Stomach (tissue), 9 donors: ENCODE results near the gene SUSD4. TPM values are rescaled to one million over a fixed set of nuclear protein-coding genes. Genes with fewer than 3 reads are reported as not detected.

Experiments used
- DNase-seq, 2 donors: peaks; one replicate each; pipeline versions ENCODE4 v3.0.0 to v3.0.0-alpha.2; 2013 to 2019
- H3K27ac ChIP-seq, 5 donors: fragments of 200-600 bp in 4 of 5; sonication (generic) in 4 of 5; one replicate each; pipeline ENCODE4 v1.5.1; 2013 to 2019; ENCODE audit warnings: mild to moderate bottlenecking in 1 of 5, moderate library complexity in 1 of 5
- H3K27me3 ChIP-seq, 3 donors: fragments of 200-600 bp; sonication (generic); one replicate each; pipeline ENCODE4 v1.5.1; 2017 to 2019; ENCODE audit warnings: mixed run types in 1 of 3
- H3K36me3 ChIP-seq, 4 donors: fragments of 200-600 bp; sonication (generic); 1 replicate in 3 of 4; 2 replicates in 1 of 4; pipeline ENCODE4 v1.5.1; 2016 to 2019
- H3K4me1 ChIP-seq, 4 donors: fragments of 200-600 bp; sonication (generic); one replicate each; pipeline ENCODE4 v1.5.1; 2016 to 2019
- H3K4me3 ChIP-seq, 4 donors: fragments of 200-600 bp; sonication (generic) in 3 of 4; one replicate each; pipeline ENCODE4 v1.5.1; 2016 to 2019; ENCODE audit warnings: mild to moderate bottlenecking in 1 of 4
- H3K9me3 ChIP-seq, 4 donors: fragments of 200-600 bp; sonication (generic); one replicate each; pipeline ENCODE4 v1.5.1; 2016 to 2019
- CTCF ChIP-seq, 7 experiments: fragments of 450-650 bp in 4 of 7; fragments of 200-600 bp in 3 of 7; sonication (generic) in 3 of 7; IDR thresholded peaks; one replicate each; pipeline ENCODE4 v1.5.1; 2016 to 2019; ENCODE audit warnings: antibody characterized with exemption in 7 of 7, control low read depth in 2 of 7, mild to moderate bottlenecking in 1 of 7
- EP300 ChIP-seq: sonication (generic); formaldehyde crosslinking; IDR thresholded peaks from one replicate; pipeline ENCODE4 v1.6.1; 2017; ENCODE audit warnings: antibody characterized with exemption
- POLR2A ChIP-seq, 4 donors: fragments of 450-650 bp; IDR thresholded peaks; one replicate each; pipeline ENCODE4 v1.6.1; 2016; ENCODE audit warnings: antibody characterized with exemption in 4 of 4, control low read depth in 2 of 4, mild to moderate bottlenecking in 1 of 4, moderate library complexity in 1 of 4
- POLR2AphosphoS5 ChIP-seq, 3 donors: sonication (generic); formaldehyde crosslinking; IDR thresholded peaks; one replicate each; pipeline ENCODE4 v1.6.1; 2016; ENCODE audit warnings: antibody characterized with exemption in 3 of 3
- WGBS, 5 donors: extraction: QIAGEN DNeasy Blood & Tissue Kit in 3 of 5; methylation state at CpG; one replicate each; pipeline versions ENCODE4 v1.1.5 to v1.1.7; 2013 to 2018; 5-methylcytosine and 5-hydroxymethylcytosine counted together
- intact Hi-C: fragments of 100-400 bp; cut with DNase I; formaldehyde crosslinking; loops from one replicate; pipeline ENCODE4 v1.15.1; 2023; ENCODE audit warnings: low total_unique reads
- polyA plus RNA-seq, 3 donors: library from polyadenylated mRNA; stranded (reverse); fragments of 200-250 nt; gene quantifications; one replicate each; pipeline ENCODE4 v1.2.3, GENCODE V29; 2013
- total RNA-seq, 5 donors: library from RNA; depleted of rRNA; stranded (reverse); fragments of >200 nt; gene quantifications; one replicate each; pipeline versions ENCODE4 v1.1.0 to v1.2.3, GENCODE V29; 2014 to 2016
- donor health status: healthy with polysubstance abuse.
- donor health status: Bipolar disorder and iron deficiency.
- donor health status: healthy.

Gene SUSD4
- total and polyA plus RNA-seq, 8 donors: 5.5 to 35.6 (median 8.1) TPM; not detected in 1

GRCh38 chr1:223228201-223228600 lies 135.8 kb downstream of the SUSD4 start:
- no peak overlapping the region for H3K4me3 ChIP-seq
- TF ChIP-seq POLR2AphosphoS5 (IDR thresholded peaks at IDR 0.05) (no peak), CTCF (IDR thresholded peaks at IDR 0.05) (no peak), POLR2A (IDR thresholded peaks at IDR 0.05) (no peak), EP300 (no peak)
- peaks cover 0 to 3% (median 1%) of the 10 kb centered on the region in 4 donors for H3K4me1 ChIP-seq
- intact Hi-C loops: no loop called here
- no peak overlapping the region for H3K27ac ChIP-seq
- no peaks in the 10 kb centered on the region for H3K9me3 ChIP-seq
- H3K27me3 ChIP-seq: no peaks in the 10 kb centered on the region
- no peak for DNase-seq
- WGBS, 5 donors: 92 to 100% (median 95%) methylated on average over 2 of the region's 2 CpGs
- H3K36me3 ChIP-seq: peaks cover 0 to 11% (median 0%) of the 10 kb centered on the region in 4 donors

- H3K27me3 ChIP-seq: no peaks in the 10 kb centered on the region
- H3K27ac ChIP-seq: no peak overlapping the region
- H3K4me1 ChIP-seq: no peaks in the 10 kb centered on the region
- no peak for DNase-seq
- no peaks in the 10 kb centered on the region for H3K9me3 ChIP-seq
- intact Hi-C loops: no loop called here
- no peak overlapping the region for H3K4me3 ChIP-seq
- 88 to 93% (median 92%) methylated on average over 6 to 12 of the region's 12 CpGs for WGBS, 5 donors
- no peak for TF ChIP-seq POLR2A (IDR thresholded peaks at IDR 0.05)
- H3K36me3 ChIP-seq: peaks cover 0 to 17% (median 0%) of the 10 kb centered on the region in 4 donors
Observed at GRCh38 chr1:223227486-223228196, 136.3 kb downstream of the SUSD4 start.

GRCh38 chr1:223227031-223227430 lies 136.9 kb downstream of the SUSD4 start:
- Histone ChIP-seq H3K36me3 (peaks cover 0 to 19% (median 0%) of the 10 kb centered on the region in 4 donors), H3K9me3 (no peaks in the 10 kb centered on the region), H3K27ac (no peak overlapping the region), H3K4me3 (no peak overlapping the region), H3K4me1 (no peaks in the 10 kb centered on the region), H3K27me3 (no peaks in the 10 kb centered on the region)
- intact Hi-C loops: no loop called here
- TF ChIP-seq CTCF (IDR thresholded peaks at IDR 0.05): no peak
- no peak for TF ChIP-seq EP300
- TF ChIP-seq POLR2AphosphoS5 (IDR thresholded peaks at IDR 0.05): no peak
- TF ChIP-seq POLR2A (IDR thresholded peaks at IDR 0.05): no peak
- no peak for DNase-seq
- WGBS, 5 donors: 88 to 98% (median 94%) methylated on average over 3 of the region's 3 CpGs

- TF ChIP-seq POLR2AphosphoS5 (IDR thresholded peaks at IDR 0.05): no peak
- Histone ChIP-seq H3K9me3 (no peaks in the 10 kb centered on the region), H3K27me3 (no peaks in the 10 kb centered on the region), H3K4me1 (no peaks in the 10 kb centered on the region), H3K4me3 (no peak overlapping the region), H3K27ac (no peak overlapping the region), H3K36me3 (peaks cover 0 to 25% (median 3%) of the 10 kb centered on the region in 4 donors)
- WGBS, 5 donors: 77 to 96% (median 94%) methylated on average over 3 of the region's 3 CpGs
- DNase-seq: no peak
- intact Hi-C loops: no loop called here
Observed at GRCh38 chr1:223226271-223226670, 137.7 kb downstream of the SUSD4 start.

- DNase-seq: no peak
- WGBS, 5 donors: 84 to 91% (median 90%) methylated on average over 6 of the region's 6 CpGs
- no peaks in the 10 kb centered on the region for H3K27me3 ChIP-seq
- H3K27ac ChIP-seq: no peak overlapping the region
- intact Hi-C loops: no loop called here
- no peak overlapping the region for H3K4me3 ChIP-seq
- no peaks in the 10 kb centered on the region for H3K9me3 ChIP-seq
- peaks cover 0 to 31% (median 3%) of the 10 kb centered on the region in 4 donors for H3K36me3 ChIP-seq
- TF ChIP-seq CTCF (IDR thresholded peaks at IDR 0.05) (no peak), EP300 (no peak), POLR2AphosphoS5 (IDR thresholded peaks at IDR 0.05) (no peak), POLR2A (IDR thresholded peaks at IDR 0.05) (no peak)
- no peaks in the 10 kb centered on the region for H3K4me1 ChIP-seq
Observed at GRCh38 chr1:223225481-223225880, 138.5 kb downstream of the SUSD4 start.
